ENCODE data around the gene SCNN1B. TPM values are rescaled to one million over a fixed set of nuclear protein-coding genes. Genes with fewer than 3 reads are reported as not detected.
"Not testable (repeated sequence)": the region's sequence is repeated elsewhere in the genome, so short reads cannot be mapped to it uniquely, and the experiment has no call there.

SCNN1B gene
- total RNA-seq, 1 experiment from 2014 or later = not detected

DNA sequence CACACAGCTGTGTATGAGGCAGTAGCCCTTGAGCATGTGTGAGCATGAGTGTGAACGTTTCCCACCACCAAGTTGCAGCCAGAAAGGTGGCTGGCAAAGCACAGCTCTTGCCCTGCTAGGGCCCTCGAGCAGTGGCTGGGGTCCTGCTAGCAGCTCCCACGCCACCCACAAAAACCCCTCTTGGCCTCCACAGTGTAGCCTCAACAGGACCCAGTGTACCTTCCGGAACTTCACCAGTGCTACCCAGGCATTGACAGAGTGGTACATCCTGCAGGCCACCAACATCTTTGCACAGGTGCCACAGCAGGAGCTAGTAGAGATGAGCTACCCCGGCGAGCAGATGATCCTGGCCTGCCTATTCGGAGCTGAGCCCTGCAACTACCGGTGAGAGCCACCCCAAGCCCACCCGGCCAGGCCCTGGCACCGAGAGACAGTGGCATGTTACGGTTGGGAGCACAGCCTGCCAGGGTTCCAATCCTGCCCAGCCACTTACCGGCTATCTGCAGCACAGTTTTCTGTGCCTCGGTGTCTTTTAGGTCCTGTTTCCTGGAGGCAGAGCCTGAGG lies 53.1 kb downstream of the SCNN1B start:
- no peak for DNase-seq (ENCODE audit: low read depth)

DNA sequence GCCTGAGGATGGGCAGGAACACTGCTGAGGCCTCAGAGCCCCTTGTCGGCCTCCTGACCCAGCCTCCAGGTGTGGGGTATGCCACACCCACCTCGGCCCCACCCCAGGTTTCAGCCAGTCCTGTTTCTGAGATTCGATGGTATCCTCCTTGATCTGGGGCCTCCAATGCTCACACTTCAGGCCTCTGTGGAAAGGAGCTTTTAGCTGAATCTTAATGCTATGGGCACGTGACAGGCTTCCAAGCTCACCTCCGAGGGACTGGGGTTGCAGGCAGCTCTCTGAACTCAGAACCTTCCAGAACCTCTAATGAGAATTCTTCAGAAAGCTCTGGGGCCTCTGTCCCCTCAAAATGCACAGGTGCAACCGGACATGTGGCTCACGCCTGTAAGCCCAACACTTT lies 54.8 kb downstream of the SCNN1B start:
- no peak for DNase-seq (ENCODE audit: low read depth)

DNA sequence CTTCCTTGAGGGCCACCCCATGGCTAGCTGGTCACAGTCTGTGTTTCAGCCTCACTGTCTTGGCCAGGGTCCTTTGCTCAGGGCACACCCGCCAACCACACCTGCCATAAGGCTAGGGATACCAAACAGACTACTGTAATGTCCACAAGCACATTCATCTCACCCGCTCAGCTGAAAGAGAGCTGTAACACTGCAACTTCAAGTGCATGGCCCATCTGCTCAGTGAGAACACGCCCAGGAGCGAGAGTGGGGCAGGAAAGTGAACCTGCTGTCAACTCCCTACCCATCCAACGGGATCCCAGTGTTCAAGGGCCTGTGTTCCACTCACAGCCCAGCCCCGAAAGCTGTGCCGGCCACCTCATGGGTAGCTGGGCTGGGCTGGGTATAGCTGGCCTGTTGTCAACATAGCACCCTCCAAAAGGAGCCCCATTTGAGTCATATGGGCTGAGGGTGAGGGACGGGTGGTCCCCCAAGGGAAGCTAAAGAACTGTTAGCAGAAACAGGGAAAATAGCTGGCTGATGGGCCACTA lies 55.7 kb downstream of the SCNN1B start:
- DNase-seq (ENCODE audit: low read depth) = no peak

DNA sequence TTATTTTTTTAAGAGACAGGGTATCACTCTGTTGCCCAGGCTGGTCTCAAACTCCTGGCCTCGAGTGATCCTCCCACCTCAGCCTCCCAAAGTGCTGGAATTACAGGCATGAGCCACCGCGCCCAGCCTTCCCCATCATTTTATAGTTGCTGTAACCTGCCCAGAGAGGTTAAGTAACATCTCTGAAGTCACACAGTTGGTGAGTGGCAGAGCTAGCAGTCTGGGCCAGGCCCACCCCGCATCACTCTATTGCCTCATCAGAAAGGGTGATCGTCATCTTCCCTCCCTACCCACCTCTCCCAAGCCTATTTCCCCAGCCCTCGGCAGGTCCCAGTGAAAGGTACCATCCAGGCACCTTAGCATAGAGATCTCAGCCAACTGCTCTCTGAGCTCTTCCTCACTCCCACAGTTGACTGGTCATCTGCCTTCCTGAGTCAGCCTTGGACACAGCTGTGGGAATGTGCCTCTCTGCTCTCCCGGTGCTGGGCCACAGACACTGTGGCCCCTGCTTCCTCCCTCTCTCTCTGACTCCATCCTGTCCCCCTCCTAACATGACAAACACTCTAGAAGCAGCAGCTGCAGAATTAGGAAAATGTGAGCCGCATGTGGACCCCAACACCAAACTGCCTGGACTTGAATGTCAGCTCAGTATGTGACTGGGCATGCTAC lies 57.1 kb downstream of the SCNN1B start:
- no peak for DNase-seq (ENCODE audit: low read depth)

DNA sequence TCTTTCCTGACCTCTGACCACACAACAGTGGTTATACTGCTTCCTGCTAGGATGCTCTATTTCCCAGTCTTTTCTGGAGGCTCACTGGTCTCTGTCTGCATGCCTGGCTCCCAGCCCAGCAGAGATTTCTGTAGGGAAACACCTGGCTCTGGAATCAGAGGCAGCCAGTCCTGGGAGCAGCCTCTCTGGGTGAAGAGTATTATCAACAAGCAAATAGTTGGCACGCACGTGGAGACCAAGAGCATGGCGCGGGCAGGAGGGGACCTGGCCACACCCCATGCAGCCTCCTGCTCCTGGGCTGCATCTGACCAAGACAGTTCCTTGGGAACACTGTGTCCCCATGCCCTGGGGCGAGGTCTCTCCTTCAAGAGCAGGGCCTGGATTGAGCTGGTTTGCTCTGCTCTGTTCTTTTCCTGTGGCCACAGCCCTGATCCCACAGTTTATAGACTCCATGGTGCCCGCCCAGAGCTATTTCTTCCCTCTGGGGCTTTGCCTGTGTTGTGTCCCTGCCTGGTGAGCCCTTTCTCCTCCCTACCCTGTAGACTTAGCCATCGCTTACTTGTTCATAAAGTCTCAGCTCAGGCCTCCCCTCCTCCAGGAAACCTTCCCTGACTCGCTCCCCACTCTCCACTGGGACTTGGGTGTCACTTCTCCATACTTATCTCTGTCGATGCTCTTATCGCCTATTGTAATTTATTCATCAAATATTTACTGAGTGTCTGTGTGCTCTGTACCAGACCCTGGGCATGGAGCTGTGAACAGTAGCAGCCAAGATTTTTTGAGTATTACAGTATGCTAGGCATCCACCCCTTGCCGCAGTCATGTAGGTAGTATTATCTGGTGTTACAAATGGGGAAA lies 60.6 kb downstream of the SCNN1B start:
- no peak for DNase-seq (ENCODE audit: low read depth)

DNA sequence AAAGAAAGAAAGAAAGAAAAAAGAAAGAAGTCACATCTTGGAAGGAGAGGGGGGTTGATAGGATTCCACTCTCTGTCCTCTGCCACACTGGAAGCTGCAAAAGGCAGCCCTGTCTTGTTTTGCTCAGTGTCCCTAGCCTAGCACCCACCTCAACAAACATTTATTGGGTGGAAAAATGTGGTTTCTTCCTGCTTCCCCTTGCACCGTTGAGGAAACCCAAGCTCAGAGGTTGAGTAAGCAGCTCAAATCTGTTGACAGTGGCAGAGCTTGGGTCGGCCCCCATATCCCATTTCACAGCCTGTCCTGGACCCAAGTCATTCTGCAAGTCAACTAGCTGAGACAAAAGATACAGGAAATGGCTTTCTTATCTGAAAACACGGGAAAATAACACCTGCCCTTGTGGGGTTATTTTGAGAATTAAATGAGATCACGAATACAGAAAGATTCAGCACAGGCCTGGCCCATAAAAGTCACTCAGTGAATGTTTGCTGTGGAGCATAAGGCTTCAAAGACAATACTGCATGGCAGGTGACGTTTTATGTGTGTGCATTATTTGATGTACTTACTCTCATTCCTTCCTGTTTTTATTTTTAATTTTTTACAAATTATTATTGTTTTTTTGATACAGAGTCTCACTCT lies 63.6 kb downstream of the SCNN1B start:
- DNase-seq (ENCODE audit: low read depth) = peak; percentile 41

DNA sequence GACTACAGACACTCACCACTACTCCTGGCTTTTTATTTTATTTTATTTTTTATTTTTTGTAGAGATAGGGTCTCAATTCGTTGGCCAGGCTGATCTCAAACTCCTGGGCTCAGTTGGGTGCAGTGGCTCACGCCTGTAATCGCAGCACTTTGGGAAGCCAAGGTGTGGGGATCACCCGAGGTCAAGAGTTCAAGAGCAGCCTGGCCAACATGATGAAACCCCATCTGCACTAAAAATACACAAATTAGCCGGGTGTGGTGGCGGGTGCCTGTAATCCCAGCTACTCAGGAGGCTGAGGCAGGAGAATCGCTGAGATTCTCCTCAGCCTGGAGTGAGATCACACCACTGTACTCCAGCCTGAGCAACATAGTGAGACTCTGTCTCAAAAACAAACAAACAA lies 64.2 kb downstream of the SCNN1B start:
- not testable (repeated sequence) for DNase-seq (ENCODE audit: low read depth)

DNA sequence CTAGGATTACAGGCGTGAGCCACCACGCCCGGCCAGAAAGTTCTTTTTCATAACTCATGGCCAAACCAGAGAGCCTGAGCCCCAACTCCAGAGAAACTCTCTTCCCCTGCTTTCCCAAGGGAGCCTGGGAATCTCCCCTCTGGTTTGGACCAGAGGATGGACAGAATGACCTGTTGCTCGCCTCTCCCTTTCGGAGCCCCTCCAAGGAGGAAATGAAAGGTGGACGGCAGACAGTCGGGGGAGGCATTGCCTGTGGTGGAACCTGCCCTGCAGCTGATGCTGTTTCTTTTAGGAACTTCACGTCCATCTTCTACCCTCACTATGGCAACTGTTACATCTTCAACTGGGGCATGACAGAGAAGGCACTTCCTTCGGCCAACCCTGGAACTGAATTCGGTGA lies 65.5 kb downstream of the SCNN1B start:
- no peak for DNase-seq (ENCODE audit: low read depth)

DNA sequence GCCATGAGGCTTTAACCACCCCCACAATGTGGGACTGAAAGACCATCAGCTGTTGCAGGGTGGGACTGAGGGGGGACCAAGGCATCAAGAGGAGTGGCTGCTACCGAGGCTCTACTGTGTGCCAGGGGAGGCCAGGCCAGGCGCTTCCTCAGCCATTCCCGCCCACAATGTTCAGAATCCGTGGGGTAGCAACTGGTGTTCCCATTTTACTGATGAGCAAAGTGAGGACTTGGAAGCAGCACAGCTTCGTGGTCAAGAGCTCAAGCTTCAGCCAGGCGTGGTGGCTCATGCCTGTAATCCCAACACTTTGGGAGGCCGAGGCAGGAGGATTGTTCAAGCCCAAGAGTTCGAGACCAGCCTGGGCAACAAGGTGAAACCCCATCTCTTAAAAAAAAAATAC lies 65.9 kb downstream of the SCNN1B start:
- no peak for DNase-seq (ENCODE audit: low read depth)

DNA sequence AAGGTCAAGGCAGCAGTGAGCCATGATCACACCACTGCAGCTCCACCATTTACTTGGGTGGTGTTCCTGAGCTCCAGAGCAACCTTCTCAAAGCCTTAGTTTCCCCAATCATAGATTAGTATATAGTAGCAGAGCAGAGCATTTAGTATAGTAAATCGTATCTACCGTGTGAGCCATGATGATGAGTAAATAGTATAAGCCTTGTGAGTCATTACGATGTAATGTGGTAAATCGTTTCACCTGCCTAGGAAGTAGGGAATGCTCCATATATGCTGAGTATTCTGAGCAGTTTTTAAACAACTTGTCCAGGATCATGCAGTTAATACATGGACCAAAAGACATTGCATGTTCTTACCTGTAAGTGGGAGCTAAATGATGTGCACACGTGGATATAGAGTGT lies 66.4 kb downstream of the SCNN1B start:
- DNase-seq (ENCODE audit: low read depth) = no peak

DNA sequence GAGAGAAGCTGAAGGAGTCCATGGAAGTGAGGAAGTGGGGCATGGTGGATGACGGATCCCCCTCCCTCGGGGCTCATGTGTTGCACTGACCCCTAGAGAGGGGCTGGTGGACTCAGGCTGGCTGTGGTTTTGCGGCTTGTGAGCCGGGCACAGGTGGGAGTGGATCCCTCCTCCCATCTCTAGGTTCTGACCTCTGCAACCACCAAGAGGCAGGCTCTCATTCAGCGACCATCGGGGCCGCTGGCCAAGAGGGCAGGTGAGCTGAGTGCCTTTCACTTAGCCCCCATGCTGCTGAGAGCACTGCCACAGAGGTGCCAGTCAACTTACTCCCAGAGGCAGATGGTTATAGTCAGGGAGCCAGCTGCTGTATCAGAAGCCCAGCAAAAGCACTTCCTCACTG lies 67.3 kb downstream of the SCNN1B start:
- DNase-seq (ENCODE audit: low read depth) = no peak

DNA sequence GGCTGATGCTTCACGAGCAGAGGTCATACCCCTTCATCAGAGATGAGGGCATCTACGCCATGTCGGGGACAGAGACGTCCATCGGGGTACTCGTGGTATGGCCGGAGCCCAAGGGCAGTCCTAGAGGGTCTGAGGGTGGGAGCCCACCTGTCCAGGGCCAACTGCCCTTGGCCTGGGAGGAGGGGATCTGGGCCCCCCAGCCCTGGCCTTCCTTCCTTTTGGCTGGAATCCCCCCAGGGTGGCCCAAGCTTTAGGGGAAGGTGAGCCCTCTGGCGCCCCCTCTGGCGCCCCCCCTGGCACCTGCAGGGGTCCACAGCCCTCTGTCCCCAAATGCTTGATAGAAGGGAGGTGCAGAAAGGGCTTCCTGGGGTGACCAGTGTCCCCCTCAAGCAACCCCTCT lies 69.3 kb downstream of the SCNN1B start:
- no peak for DNase-seq (ENCODE audit: low read depth)

DNA sequence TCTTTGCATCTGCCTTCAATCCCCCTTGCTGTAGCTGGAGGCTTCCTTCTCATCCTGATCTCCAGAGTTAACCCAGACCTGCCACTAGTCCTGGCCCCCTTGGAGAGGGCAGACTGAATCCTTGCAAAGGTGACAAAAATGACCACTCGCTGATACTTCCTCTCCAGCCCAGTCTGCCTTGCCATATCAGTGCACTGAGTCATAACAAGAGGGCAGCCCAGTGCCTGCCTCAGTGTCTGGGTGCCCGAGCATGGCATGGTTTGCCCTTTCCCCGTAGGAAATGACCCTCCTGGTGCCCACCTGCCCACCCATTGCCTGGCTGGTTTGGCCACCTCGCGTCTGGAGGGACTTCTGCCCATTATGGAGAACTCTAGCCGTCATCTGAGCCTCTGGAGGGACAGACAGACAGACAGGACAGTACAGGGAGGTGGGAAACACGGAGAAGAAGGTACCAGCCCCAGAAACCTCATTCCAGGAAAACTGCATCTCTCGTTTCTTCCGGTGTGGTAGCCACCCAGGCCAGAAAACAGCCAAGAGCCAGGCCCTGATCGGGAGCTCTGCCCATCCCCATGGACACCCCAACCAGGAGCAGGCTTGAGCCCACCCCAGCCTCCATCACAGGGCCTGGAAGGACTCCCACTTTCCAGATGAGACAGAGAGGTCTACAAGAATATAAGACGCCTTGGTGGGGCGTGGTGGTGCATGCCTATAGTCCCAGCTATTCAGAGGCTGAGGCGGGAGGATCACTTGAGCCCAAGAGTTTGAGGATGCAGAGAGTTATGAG lies 71.5 kb downstream of the SCNN1B start:
- DNase-seq (ENCODE audit: low read depth) = no peak

DNA sequence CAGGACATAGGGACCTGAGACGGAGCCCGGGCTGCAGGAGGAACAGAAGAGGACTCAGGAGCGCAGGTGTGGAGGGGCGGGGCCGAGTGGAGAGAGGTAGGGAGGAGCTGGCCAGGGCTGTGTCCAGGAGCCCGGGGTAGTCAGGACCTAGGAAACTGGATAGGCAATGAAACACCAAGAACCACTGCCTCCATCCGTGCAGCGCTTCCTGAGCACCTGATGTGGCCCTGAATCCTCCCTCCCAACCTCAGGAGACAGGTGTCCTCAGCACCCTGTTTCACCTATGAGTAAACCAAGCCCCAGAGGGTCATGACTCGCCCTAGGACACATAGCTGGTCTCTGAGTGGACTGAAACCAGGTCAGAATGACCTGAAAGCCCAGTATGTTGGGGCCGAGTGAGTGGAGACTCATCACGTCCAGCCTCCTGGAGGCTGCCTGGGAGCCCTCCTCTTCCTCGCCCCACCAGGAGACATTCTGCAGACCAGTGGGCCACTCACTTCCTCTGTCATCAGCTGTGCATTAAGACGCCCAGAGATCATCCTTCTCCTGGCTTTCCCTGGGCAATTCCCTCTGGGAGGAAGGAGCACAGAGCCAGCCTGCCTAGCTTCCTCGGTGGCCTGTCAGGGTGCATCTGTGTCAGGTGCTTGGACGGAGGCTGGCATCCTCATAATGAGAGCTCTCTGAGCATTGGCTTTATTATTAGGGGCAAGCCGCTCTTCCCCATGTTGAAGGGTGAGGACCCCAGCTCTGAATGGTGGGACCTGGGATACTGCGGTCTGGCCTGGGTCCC lies 72.8 kb downstream of the SCNN1B start:
- DNase-seq (ENCODE audit: low read depth) = no peak

DNA sequence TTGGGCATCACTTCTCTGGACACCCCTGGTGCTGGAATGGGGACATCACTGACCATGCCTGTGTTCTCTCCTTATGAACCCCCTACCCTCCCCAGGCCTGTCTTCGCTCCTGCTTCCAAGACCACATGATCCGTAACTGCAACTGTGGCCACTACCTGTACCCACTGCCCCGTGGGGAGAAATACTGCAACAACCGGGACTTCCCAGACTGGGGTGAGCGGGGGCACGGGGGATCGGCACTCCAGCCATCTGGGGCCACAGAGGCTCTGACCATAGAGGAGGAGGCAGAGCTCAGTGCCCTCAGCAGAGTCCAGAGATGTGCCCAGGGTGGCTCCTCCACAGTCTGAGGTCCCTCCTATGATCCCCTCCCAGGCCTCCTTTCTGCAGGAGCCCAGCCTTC lies 73.5 kb downstream of the SCNN1B start:
- DNase-seq (ENCODE audit: low read depth) = no peak

DNA sequence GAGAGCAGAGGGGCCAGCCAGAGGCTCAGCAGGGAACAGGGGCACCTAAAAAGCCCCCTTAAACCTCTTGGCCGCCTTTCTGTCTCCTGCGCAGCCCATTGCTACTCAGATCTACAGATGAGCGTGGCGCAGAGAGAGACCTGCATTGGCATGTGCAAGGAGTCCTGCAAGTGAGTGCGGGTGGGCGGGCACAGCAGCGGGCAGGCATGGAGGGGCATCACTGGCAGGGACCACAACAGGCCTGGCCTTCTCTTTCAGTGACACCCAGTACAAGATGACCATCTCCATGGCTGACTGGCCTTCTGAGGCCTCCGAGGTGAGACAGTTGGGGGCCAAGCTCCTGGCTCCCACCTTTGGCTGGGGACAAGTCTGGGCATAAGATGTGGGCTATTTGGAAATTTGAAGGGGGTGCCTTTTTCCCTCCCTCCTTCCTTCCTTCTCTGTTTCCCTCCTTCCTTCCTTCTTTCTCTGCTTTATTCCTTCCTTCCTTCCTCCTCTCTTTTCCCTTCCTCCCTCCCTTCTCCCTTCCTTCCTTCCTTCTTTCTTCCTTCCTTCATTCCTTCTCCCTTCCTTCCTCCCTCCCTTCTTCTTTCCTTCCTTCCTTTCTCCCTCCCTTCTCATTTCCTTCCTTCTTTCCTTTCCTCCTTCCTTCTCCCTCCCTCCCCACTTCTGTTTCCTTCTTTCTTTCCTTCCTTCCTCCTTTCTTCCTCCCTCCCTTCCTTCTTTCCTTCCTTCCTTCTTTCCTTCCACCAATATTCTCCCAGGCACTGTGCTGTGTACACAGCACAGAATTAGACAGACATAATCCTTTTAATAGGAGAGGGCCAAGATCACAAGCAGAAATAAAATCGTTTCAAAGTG lies 75.2 kb downstream of the SCNN1B start:
- no peak for DNase-seq (ENCODE audit: low read depth)

DNA sequence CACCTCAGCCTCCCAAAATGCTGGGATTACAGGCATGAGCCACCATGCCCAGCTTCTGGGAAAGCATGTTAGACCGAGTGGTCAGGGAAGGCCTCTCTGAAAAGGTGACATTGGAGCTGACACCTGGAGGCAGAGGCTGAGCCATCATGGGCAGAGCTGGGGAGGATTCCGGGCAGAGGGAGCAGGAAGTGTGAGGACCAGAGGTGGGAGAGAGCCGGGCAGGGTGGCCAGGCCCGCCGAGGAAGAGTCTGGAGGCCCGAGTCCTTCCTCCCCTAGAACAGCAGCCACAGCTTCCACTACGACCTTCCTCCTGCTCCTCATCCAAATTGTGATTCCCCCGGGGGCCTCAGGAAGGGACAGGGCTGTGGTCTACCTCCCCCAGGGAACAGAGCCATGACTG lies 76.2 kb downstream of the SCNN1B start:
- DNase-seq (ENCODE audit: low read depth) = no peak

DNA sequence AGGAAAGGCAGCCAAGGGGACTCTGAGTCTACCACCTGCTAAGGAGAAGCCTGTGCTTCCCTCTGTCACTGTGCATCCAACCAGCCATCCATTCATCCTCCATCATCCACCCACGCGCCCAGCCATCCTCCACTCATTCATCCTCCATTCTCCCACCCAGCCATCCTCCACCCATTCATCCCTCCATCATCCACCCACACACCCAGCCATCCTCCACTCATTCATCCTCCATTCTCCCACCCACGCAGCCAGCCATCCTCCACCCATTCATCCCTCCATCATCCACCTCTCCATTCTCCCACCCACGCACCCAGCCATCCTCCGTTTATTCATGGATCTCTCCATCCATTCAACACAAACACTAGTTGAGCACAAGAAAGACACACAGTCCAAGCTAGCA lies 76.8 kb downstream of the SCNN1B start:
- no peak for DNase-seq (ENCODE audit: low read depth)

DNA sequence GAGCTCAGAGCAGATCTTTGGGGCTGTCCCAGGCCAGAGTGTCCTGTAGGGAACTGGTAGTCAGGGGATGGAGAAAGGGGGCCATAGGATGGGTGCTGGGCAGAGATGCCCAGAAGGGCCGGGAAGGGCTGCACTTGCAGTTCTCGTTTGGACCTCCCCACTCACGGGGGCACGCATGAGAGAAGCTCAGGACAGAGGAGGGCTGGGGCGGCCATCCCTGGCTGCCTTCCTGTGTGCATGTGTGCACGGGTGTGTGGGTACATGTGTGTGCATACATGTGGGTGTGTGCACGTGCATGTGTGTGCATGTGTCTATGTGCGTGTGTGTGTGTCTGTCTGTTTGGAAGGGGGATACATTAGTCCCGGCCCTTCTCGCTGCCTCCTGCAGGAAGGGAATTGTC lies 77.6 kb downstream of the SCNN1B start:
- no peak for DNase-seq (ENCODE audit: low read depth)

DNA sequence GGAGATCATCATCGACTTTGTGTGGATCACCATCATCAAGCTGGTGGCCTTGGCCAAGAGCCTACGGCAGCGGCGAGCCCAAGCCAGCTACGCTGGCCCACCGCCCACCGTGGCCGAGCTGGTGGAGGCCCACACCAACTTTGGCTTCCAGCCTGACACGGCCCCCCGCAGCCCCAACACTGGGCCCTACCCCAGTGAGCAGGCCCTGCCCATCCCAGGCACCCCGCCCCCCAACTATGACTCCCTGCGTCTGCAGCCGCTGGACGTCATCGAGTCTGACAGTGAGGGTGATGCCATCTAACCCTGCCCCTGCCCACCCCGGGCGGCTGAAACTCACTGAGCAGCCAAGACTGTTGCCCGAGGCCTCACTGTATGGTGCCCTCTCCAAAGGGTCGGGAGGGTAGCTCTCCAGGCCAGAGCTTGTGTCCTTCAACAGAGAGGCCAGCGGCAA lies 78.4 kb downstream of the SCNN1B start:
- no peak for DNase-seq (ENCODE audit: low read depth)
